GM21825 (cell line): ENCODE data around the gene RUFY3.
A peak's percentile ranks its signal among the peaks of the same experiment; 100 is the strongest.
"Not testable (repeated sequence)": the region's sequence is repeated elsewhere in the genome, so short reads cannot be mapped to it uniquely, and the experiment has no call there.

Source experiments
- ATAC-seq: cut with Tn5 transposase; IDR thresholded peaks from one replicate; pipeline ENCODE4 v1.9.1; 2021; ENCODE audit warnings: mild to moderate bottlenecking, moderate library complexity; ENCODE audit not compliant: unreplicated experiment

Gene RUFY3

GRCh38 chr4:70734971-70735370 is 13.2 kb downstream of the RUFY3 start:
- ATAC-seq, result no peak

GRCh38 chr4:70735915-70736314 is 14.2 kb downstream of the RUFY3 start:
- not testable (repeated sequence) for ATAC-seq

GRCh38 chr4:70737006-70737405 is 15.2 kb downstream of the RUFY3 start:
- ATAC-seq, result no peak

GRCh38 chr4:70737409-70737808 is 15.6 kb downstream of the RUFY3 start:
- no peak for ATAC-seq

GRCh38 chr4:70739496-70740337 is 18.0 kb downstream of the RUFY3 start:
- ATAC-seq, result no peak

- ATAC-seq, result no peak
Observed at GRCh38 chr4:70741867-70742658, 20.3 kb downstream of the RUFY3 start.

GRCh38 chr4:70743731-70744130 is 22.0 kb downstream of the RUFY3 start:
- no peak for ATAC-seq

GRCh38 chr4:70746179-70746839 is 24.5 kb downstream of the RUFY3 start:
- no peak for ATAC-seq

- no peak for ATAC-seq
Observed at GRCh38 chr4:70747874-70748273, 26.1 kb downstream of the RUFY3 start.

- peak; percentile 64 for ATAC-seq
Observed at GRCh38 chr4:70749313-70749712, 27.5 kb downstream of the RUFY3 start.

- ATAC-seq, result no peak
Observed at GRCh38 chr4:70752236-70752635, 30.5 kb downstream of the RUFY3 start.

GRCh38 chr4:70753630-70754029 is 31.9 kb downstream of the RUFY3 start:
- no peak for ATAC-seq

- ATAC-seq, result peak; percentile 74
Observed at GRCh38 chr4:70754470-70754869, 32.7 kb downstream of the RUFY3 start.

GRCh38 chr4:70754990-70755688 is 33.4 kb downstream of the RUFY3 start:
- peak; percentile 24 for ATAC-seq

GRCh38 chr4:70759126-70759525 is 37.4 kb downstream of the RUFY3 start:
- no peak for ATAC-seq

GRCh38 chr4:70759627-70760026 is 37.9 kb downstream of the RUFY3 start:
- no peak for ATAC-seq

GRCh38 chr4:70760662-70761061 is 38.9 kb downstream of the RUFY3 start:
- ATAC-seq, result no peak

- no peak for ATAC-seq
Observed at GRCh38 chr4:70761276-70761816, 39.6 kb downstream of the RUFY3 start.

- ATAC-seq, result no peak
Observed at GRCh38 chr4:70765368-70765767, 43.6 kb downstream of the RUFY3 start.

GRCh38 chr4:70768301-70768948 is 46.7 kb downstream of the RUFY3 start:
- ATAC-seq, result no peak
